ENCODE results near the gene PACS2.

Gene PACS2

DNA sequence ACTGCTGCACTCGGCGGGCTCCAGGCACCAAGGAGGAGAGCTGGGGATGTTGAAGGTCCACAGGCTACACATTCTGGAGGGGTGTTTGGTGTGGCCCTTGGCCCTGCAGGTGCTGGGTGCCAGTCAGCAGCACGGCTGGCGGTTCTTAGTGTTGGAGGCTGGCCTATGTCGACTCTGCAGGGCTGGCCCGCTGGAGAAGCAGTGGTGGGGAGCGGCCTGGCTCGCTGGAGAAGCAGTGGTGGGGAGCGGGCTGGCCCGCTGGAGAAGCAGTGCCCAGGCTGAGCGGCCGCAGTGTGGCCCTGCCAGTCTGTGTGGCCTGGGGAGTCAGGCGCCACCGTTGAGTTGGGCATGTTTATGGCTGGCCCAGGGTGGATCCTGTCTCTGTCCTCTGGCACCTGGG lies 132.4 kb downstream of the PACS2 start:
- no peak for DNase-seq

Measured in suppressor macrophage treated with lipopolysaccharide for 4 hours (primary cell).